Upper lobe of left lung (tissue), 6 donors: Measurements from ENCODE around the gene PRKCA. TPM values are rescaled to one million over a fixed set of nuclear protein-coding genes. Genes with fewer than 3 reads are reported as not detected.

Experiments
- ATAC-seq, 2 donors: fragments of 200-7000 bp; cut with Tn5 transposase; one replicate each; pipeline ENCODE4 v1.9.1; 2022; ENCODE audit warnings: mild to moderate bottlenecking in 2 of 2, moderate library complexity in 2 of 2; ENCODE audit not compliant: low FRiP score in 2 of 2
- DNase-seq, 2 donors: peaks; one replicate each; pipeline ENCODE4 v3.0.0-alpha.2; 2019 to 2020
- H3K27ac ChIP-seq, 4 donors: fragments of 200-600 bp; sonication (generic); one replicate each; pipeline ENCODE4 v1.5.1; 2016 to 2019
- H3K27me3 ChIP-seq, 4 donors: fragments of 200-600 bp; sonication (generic); one replicate each; pipeline ENCODE4 v1.5.1; 2017 to 2019
- H3K36me3 ChIP-seq, 4 donors: fragments of 200-600 bp; sonication (generic); one replicate each; pipeline ENCODE4 v1.5.1; 2016 to 2019
- H3K4me1 ChIP-seq, 4 donors: fragments of 200-600 bp; sonication (generic); one replicate each; pipeline ENCODE4 v1.5.1; 2018 to 2019
- H3K4me3 ChIP-seq, 4 donors: fragments of 200-600 bp; sonication (generic); one replicate each; pipeline ENCODE4 v1.5.1; 2017 to 2019; ENCODE audit warnings: mild to moderate bottlenecking in 2 of 4, moderate library complexity in 1 of 4
- H3K9me3 ChIP-seq, 4 donors: fragments of 200-600 bp; sonication (generic); one replicate each; pipeline ENCODE4 v1.5.1; 2018 to 2019
- EP300 ChIP-seq, 4 donors: sonication (generic); formaldehyde crosslinking; IDR thresholded peaks; one replicate each; pipeline ENCODE4 v1.5.1; 2017; ENCODE audit warnings: antibody characterized with exemption in 4 of 4, control low read depth in 2 of 4
- POLR2A ChIP-seq, 4 donors: fragments of 450-650 bp; IDR thresholded peaks; one replicate each; pipeline ENCODE4 v1.5.1; 2016 to 2017; ENCODE audit warnings: antibody characterized with exemption in 4 of 4, mild to moderate bottlenecking in 2 of 4
- POLR2AphosphoS5 ChIP-seq, 2 donors: sonication (generic); formaldehyde crosslinking; IDR thresholded peaks; one replicate each; pipeline ENCODE4 v1.5.1; 2017; ENCODE audit warnings: antibody characterized with exemption in 2 of 2
- WGBS, 2 donors: methylation state at CpG; one replicate each; pipeline ENCODE4 v1.1.5; 2017 to 2018; 5-methylcytosine and 5-hydroxymethylcytosine counted together
- total RNA-seq, 6 donors: library from RNA; depleted of rRNA in 4 of 6; stranded (reverse); fragments of >200 nt in 4 of 6; gene quantifications; one replicate each; pipeline versions ENCODE4 v1.1.0 to v1.2.1, GENCODE V29; 2016 to 2021
- TF ChIP-seq, protein P1 (sequence below), 6 experiments: fragments of 450-650 bp in 4 of 6; fragments of 200-600 bp in 2 of 6; sonication (generic) in 2 of 6; IDR thresholded peaks; one replicate each; pipeline ENCODE4 v1.5.1; 2016 to 2019; ENCODE audit warnings: antibody characterized with exemption in 6 of 6
- donor health status: DM: no; HTN: no; CAD: no; lungs with moderate emphysema.
- donor health status: DM: no; HTN: yes; CAD: no; lungs with severe emphysema.

The PRKCA gene
- total RNA-seq, 6 donors from 2014 or later, result 10.9 to 29.3 (median 18.0) TPM

DNA sequence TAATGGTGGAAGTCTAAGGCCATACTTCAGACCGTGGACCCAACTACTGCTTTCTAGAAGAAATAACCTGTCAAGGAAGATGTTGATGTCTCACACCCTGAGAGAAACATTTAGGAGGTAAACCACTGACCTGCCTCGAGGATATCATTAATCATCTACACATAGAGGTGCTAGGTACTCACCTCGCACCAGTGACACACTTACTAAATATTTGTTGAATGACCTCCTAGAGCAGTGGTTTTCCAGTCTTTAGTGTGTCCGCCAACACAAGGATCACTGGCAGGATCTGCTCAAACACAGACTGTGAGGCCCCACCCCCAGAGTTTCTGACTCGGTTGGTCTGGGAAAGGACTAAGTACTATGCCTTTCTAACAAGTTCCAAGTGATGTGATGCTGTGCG lies 335.1 kb downstream of the PRKCA start:
- no peaks in the 10 kb centered on the region for H3K9me3 ChIP-seq
- whole genome bisulfite sequencing, 2 donors, result 80 to 89% methylated on average over 6 of the region's 6 CpGs
- TF ChIP-seq EP300 (IDR thresholded peaks at IDR 0.05) (no peak), POLR2AphosphoS5 (IDR thresholded peaks at IDR 0.05) (no peak)
- H3K4me3 ChIP-seq, result no peak overlapping the region
- DNase-seq (no peak), ATAC-seq (no peak)
- H3K27ac ChIP-seq, result no peak overlapping the region
- H3K27me3 ChIP-seq, result no peaks in the 10 kb centered on the region
- H3K4me1 ChIP-seq, result no peaks in the 10 kb centered on the region
- H3K36me3 ChIP-seq, result no peaks in the 10 kb centered on the region

DNA sequence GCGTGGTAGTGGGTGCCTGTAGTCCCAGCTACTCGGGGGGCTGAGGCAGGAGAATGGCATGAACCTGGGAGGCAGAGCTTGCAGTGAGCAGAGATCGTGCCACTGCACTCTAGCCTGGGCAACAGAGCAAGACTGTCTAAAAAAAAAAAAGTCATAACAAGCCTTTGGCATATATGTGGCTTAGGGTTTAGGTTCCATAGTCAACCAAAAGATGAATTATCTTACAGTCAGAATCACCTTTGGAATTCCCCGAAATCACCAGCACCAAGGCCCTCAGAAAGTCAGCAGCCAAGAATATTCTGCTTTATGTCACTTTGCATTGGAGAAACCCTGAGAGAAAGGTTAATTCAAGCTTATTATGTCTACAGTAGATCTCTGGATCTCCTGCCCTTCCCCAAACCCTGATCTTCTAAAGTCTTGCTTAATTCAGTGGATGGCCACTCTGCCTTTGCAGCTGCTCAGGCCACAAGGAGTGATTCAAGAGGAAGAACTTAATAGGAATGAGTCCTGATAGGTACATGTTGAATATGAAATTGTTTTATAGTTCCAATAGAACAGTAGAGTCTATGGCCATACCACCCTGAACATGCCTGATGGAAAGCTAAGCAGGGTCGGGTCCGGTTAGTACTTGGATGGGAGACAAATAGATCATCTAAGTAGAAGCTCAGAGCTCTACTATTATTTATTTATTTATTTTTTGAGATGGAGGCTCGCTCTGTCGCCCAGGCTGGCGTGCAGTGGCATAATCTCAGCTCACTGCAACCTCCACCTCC lies 336.5 kb downstream of the PRKCA start:
- ATAC-seq (no peak), DNase-seq (no peak)
- H3K36me3 ChIP-seq, result no peaks in the 10 kb centered on the region
- 94 to 95% methylated on average over 9 of the region's 9 CpGs for WGBS, 2 donors
- H3K27me3 ChIP-seq, result no peaks in the 10 kb centered on the region
- H3K27ac ChIP-seq, result no peak overlapping the region
- TF ChIP-seq EP300 (IDR thresholded peaks at IDR 0.05), result no peak
- TF ChIP-seq POLR2A (IDR thresholded peaks at IDR 0.05), result no peak
- TF ChIP-seq POLR2AphosphoS5 (IDR thresholded peaks at IDR 0.05), result no peak
- TF ChIP-seq, protein P1, sequence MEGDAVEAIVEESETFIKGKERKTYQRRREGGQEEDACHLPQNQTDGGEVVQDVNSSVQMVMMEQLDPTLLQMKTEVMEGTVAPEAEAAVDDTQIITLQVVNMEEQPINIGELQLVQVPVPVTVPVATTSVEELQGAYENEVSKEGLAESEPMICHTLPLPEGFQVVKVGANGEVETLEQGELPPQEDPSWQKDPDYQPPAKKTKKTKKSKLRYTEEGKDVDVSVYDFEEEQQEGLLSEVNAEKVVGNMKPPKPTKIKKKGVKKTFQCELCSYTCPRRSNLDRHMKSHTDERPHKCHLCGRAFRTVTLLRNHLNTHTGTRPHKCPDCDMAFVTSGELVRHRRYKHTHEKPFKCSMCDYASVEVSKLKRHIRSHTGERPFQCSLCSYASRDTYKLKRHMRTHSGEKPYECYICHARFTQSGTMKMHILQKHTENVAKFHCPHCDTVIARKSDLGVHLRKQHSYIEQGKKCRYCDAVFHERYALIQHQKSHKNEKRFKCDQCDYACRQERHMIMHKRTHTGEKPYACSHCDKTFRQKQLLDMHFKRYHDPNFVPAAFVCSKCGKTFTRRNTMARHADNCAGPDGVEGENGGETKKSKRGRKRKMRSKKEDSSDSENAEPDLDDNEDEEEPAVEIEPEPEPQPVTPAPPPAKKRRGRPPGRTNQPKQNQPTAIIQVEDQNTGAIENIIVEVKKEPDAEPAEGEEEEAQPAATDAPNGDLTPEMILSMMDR (IDR thresholded peaks at IDR 0.05), result no peak
- H3K4me3 ChIP-seq, result no peak overlapping the region
- no peaks in the 10 kb centered on the region for H3K9me3 ChIP-seq
- no peaks in the 10 kb centered on the region for H3K4me1 ChIP-seq

DNA sequence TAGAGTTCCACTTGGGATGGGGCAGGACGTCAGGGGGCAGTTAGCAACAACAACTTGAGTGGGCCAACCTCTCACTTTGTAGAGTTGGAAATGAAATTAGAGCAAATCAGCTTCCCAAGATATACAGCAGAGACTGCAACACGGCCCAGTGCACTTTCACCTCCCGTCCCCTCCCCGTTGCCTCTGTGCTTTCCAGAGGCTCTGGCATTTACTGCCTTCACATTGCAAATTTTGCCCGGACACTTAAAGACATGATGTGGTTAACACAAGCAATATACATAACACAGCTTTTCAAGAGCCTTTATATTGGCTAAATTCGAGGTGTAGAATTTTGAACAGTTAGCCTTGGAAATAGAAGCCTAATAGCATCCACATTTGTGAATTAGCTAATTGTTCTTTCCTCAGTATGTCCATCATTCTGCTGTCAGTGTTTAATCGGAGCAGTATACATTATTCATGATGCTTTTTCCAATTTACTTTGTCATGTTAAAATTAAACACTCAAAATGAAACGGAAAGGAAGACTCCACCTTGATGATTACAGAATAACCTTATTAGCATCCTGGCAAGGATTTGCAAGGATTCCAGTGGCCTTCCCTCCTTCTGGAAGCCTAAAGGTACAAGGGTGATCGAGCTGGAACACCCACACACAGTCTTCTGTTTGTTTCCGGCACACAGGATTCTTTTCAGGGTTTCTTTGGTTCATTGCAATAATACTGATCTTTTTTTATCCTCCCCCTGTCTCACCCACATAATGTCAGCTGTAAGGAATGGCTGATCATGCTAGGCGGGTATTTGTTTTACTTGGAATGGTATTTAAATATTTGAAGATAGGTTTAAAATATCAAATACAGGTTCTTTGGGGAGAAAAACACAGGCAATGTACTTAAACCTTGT lies 341.6 kb downstream of the PRKCA start:
- Histone ChIP-seq H3K36me3 (peaks cover 0 to 4% (median 1%) of the 10 kb centered on the region in 4 donors), H3K4me1 (no peaks in the 10 kb centered on the region), H3K27me3 (no peaks in the 10 kb centered on the region), H3K4me3 (no peak overlapping the region), H3K27ac (no peak overlapping the region), H3K9me3 (no peaks in the 10 kb centered on the region)
- no peak for TF ChIP-seq POLR2A (IDR thresholded peaks at IDR 0.05)
- TF ChIP-seq, protein P1 (IDR thresholded peaks at IDR 0.05), result no peak
- no peak for TF ChIP-seq EP300 (IDR thresholded peaks at IDR 0.05)
- TF ChIP-seq POLR2AphosphoS5 (IDR thresholded peaks at IDR 0.05), result no peak
- DNase-seq, result no peak
- WGBS, 2 donors, result 73 to 80% methylated on average over 11 of the region's 11 CpGs
- no peak for ATAC-seq

DNA sequence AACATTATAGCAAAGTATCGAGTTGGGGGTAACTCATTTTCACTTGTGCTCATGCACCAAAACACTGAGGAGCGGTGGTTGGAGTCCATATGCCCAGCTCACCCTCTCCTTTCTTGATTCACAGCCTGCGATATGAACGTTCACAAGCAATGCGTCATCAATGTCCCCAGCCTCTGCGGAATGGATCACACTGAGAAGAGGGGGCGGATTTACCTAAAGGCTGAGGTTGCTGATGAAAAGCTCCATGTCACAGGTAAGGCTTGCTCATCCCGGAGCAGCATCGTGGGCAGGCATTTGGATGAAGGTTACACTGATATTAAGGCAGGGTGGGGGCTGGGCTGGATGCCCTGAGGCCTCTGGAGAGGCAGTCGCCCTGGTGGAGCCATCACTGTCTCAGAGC lies 342.8 kb downstream of the PRKCA start:
- no peak for TF ChIP-seq POLR2A (IDR thresholded peaks at IDR 0.05)
- no peak for TF ChIP-seq POLR2AphosphoS5 (IDR thresholded peaks at IDR 0.05)
- no peak for TF ChIP-seq EP300 (IDR thresholded peaks at IDR 0.05)
- TF ChIP-seq, protein P1 (IDR thresholded peaks at IDR 0.05), result no peak
- peaks cover 0 to 4% (median 1%) of the 10 kb centered on the region in 4 donors for H3K36me3 ChIP-seq
- ATAC-seq, result no peak
- H3K4me1 ChIP-seq, result no peaks in the 10 kb centered on the region
- no peaks in the 10 kb centered on the region for H3K9me3 ChIP-seq
- no peaks in the 10 kb centered on the region for H3K27me3 ChIP-seq
- no peak overlapping the region for H3K27ac ChIP-seq
- no peak overlapping the region for H3K4me3 ChIP-seq
- no peak for DNase-seq
- 92% methylated on average over 10 of the region's 10 CpGs for WGBS, 2 donors

DNA sequence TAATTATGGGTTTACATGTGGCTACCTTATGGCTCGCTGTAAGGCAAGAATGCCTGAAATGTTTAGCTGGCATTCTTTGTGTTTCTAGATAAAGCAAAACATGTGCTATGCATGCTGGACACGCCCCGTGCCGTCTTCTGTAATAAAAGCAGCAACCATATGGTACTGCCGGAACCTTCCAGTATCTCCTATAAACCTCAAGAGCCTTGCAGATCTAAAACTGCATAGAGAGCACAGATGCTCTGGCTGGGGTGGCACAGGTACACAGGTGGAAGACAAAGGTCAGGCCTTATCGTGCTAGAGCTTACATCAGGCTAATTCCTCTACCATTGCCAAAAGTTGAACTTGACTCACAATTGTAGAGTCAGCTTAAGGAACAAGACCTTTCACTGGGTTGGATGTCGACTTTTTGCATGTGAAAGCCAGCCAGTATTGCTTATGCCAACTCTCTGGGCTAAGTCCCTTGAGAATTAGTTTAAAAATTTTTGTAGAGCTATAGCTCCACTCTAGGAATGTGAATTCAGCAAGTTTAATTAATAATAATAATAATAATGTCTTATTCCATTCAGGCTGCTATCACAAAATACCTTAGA lies 345.1 kb downstream of the PRKCA start:
- ATAC-seq (no peak), DNase-seq (no peak)
- TF ChIP-seq POLR2AphosphoS5 (IDR thresholded peaks at IDR 0.05), result no peak
- TF ChIP-seq, protein P1 (IDR thresholded peaks at IDR 0.05), result no peak
- TF ChIP-seq POLR2A (IDR thresholded peaks at IDR 0.05), result no peak
- no peak for TF ChIP-seq EP300 (IDR thresholded peaks at IDR 0.05)
- H3K9me3 ChIP-seq, result no peaks in the 10 kb centered on the region
- WGBS, 2 donors, result 93 to 94% methylated on average over 7 of the region's 7 CpGs
- H3K4me1 ChIP-seq, result no peaks in the 10 kb centered on the region
- no peak overlapping the region for H3K27ac ChIP-seq
- H3K36me3 ChIP-seq, result peaks cover 0 to 4% (median 1%) of the 10 kb centered on the region in 4 donors
- no peak overlapping the region for H3K4me3 ChIP-seq
- H3K27me3 ChIP-seq, result no peaks in the 10 kb centered on the region
